Hematopoietic multipotent progenitor cell treated with erythropoietin and hydrocortisone succinate and interleukin-3 and kit ligand, for 8 days (in vitro differentiated cells): ENCODE measurements around the gene IGSF6.
"Not testable (repeated sequence)": the region's sequence is repeated elsewhere in the genome, so short reads cannot be mapped to it uniquely, and the experiment has no call there.

ENCODE experiments used
- DNase-seq: peaks from one replicate; pipeline ENCODE4 v3.0.0-alpha.2; 2015

IGSF6 gene

GRCh38 chr16:21628121-21628726 lies 24.2 kb downstream of the IGSF6 start:
- no peak for DNase-seq

GRCh38 chr16:21626659-21627277 lies 25.6 kb downstream of the IGSF6 start:
- DNase-seq = no peak

- no peak for DNase-seq
Observed at GRCh38 chr16:21625026-21625425, 27.4 kb downstream of the IGSF6 start.

GRCh38 chr16:21622545-21622944 lies 29.9 kb downstream of the IGSF6 start:
- no peak for DNase-seq

GRCh38 chr16:21620592-21620991 lies 31.8 kb downstream of the IGSF6 start:
- no peak for DNase-seq

- DNase-seq = no peak
Observed at GRCh38 chr16:21619765-21620425, 32.5 kb downstream of the IGSF6 start.

- no peak for DNase-seq
Observed at GRCh38 chr16:21618281-21618680, 34.1 kb downstream of the IGSF6 start.

- no peak for DNase-seq
Observed at GRCh38 chr16:21617607-21618006, 34.8 kb downstream of the IGSF6 start.

GRCh38 chr16:21614896-21615295 lies 37.5 kb downstream of the IGSF6 start:
- DNase-seq = no peak

- DNase-seq = no peak
Observed at GRCh38 chr16:21613781-21614180, 38.6 kb downstream of the IGSF6 start.

- DNase-seq = no peak
Observed at GRCh38 chr16:21613361-21613760, 39.0 kb downstream of the IGSF6 start.

- peak; percentile 94 for DNase-seq
Observed at GRCh38 chr16:21611556-21612384, 40.6 kb downstream of the IGSF6 start.

GRCh38 chr16:21611198-21611555 lies 41.2 kb downstream of the IGSF6 start:
- no peak for DNase-seq

GRCh38 chr16:21610766-21611165 lies 41.6 kb downstream of the IGSF6 start:
- no peak for DNase-seq

- DNase-seq = no peak
Observed at GRCh38 chr16:21610006-21610544, 42.3 kb downstream of the IGSF6 start.

- DNase-seq = peak; percentile 57
Observed at GRCh38 chr16:21608639-21609328, 43.6 kb downstream of the IGSF6 start.

- not testable (repeated sequence) for DNase-seq
Observed at GRCh38 chr16:21605848-21606247, 46.6 kb downstream of the IGSF6 start.

GRCh38 chr16:21603928-21604327 lies 48.5 kb downstream of the IGSF6 start:
- DNase-seq = no peak

- DNase-seq = no peak
Observed at GRCh38 chr16:21602785-21603184, 49.6 kb downstream of the IGSF6 start.

- DNase-seq = peak; percentile 58
Observed at GRCh38 chr16:21600031-21600773, 52.2 kb downstream of the IGSF6 start.

GRCh38 chr16:21599122-21600030 lies 53.0 kb downstream of the IGSF6 start, which contains the start of gene METTL9:
TSS of gene METTL9 (plus strand) at chr16:21599577. CDS start at chr16:21599734, 157 bp downstream.
- peak; percentile 94 for DNase-seq
